H9 (cell line): Measurements from ENCODE around the gene CYTH3. TPM values are rescaled to one million over a fixed set of nuclear protein-coding genes. Genes with fewer than 3 reads are reported as not detected.
A peak's percentile ranks its signal among the peaks of the same experiment; 100 is the strongest.

Experiments
- DNase-seq: peaks from one replicate; pipeline ENCODE4 v3.0.0-alpha.2; 2017
- H2AFZ ChIP-seq: one replicate; pipeline ENCODE4 v1.6.1; 2013; ENCODE audit warnings: mild to moderate bottlenecking, low read length, control low read depth, moderate library complexity
- H2AK5ac ChIP-seq: 2 replicates; pipeline ENCODE4 v1.6.1; 2013; ENCODE audit warnings: low read length, control low read depth, mixed read lengths; ENCODE audit not compliant: insufficient read length
- H2BK120ac ChIP-seq: one replicate; pipeline ENCODE4 v1.6.1; 2013; ENCODE audit warnings: low read depth, mild to moderate bottlenecking, low read length, control low read depth, inconsistent platforms; ENCODE audit not compliant: poor library complexity, severe bottlenecking
- H2BK12ac ChIP-seq: 2 replicates; pipeline ENCODE4 v1.6.1; 2013; ENCODE audit warnings: low read length, control low read depth, mixed read lengths, low read depth; ENCODE audit not compliant: insufficient read length
- H2BK15ac ChIP-seq: 2 replicates; pipeline ENCODE4 v1.6.1; 2013; ENCODE audit warnings: low read depth, low read length, control low read depth
- H2BK20ac ChIP-seq: one replicate; pipeline ENCODE4 v1.6.1; 2013; ENCODE audit warnings: low read depth, mild to moderate bottlenecking, low read length, control low read depth, inconsistent platforms; ENCODE audit not compliant: poor library complexity, severe bottlenecking
- H2BK5ac ChIP-seq: 2 replicates; pipeline ENCODE4 v1.6.1; 2013; ENCODE audit warnings: low read length, control low read depth, mixed read lengths; ENCODE audit not compliant: insufficient read length
- H3K14ac ChIP-seq: 2 replicates; pipeline ENCODE4 v1.6.1; 2013; ENCODE audit warnings: low read length, control low read depth; ENCODE audit not compliant: insufficient read depth
- H3K18ac ChIP-seq: 2 replicates; pipeline ENCODE4 v1.6.1; 2013; ENCODE audit warnings: low read depth, mild to moderate bottlenecking, mixed read lengths, low read length, control low read depth; ENCODE audit not compliant: insufficient read length
- H3K23ac ChIP-seq: 2 replicates; pipeline ENCODE4 v1.6.1; 2013; ENCODE audit warnings: low read length, control low read depth, mixed read lengths, low read depth; ENCODE audit not compliant: insufficient read length
- H3K23me2 ChIP-seq: 2 replicates; pipeline ENCODE4 v1.6.1; 2013; ENCODE audit warnings: low read depth, mild to moderate bottlenecking, mixed read lengths, low read length, control low read depth; ENCODE audit not compliant: insufficient read length, poor library complexity, severe bottlenecking
- H3K27ac ChIP-seq: 2 replicates; pipeline ENCODE4 v1.5.1; 2013; ENCODE audit warnings: low read length, control low read depth, mixed read lengths, low read depth; ENCODE audit not compliant: insufficient read length
- H3K27me3 ChIP-seq: 2 replicates; pipeline ENCODE4 v1.6.1; 2013; ENCODE audit warnings: low read length, control low read depth, inconsistent platforms; ENCODE audit not compliant: insufficient read depth
- H3K4ac ChIP-seq: 2 replicates; pipeline ENCODE4 v1.6.1; 2013; ENCODE audit warnings: low read depth, mild to moderate bottlenecking, control low read depth, inconsistent platforms, low read length, moderate library complexity
- H3K4me1 ChIP-seq: 2 replicates; pipeline ENCODE4 v1.6.1; 2013; ENCODE audit warnings: low read length, control low read depth, inconsistent platforms; ENCODE audit not compliant: insufficient read depth
- H3K4me2 ChIP-seq: 2 replicates; pipeline ENCODE4 v1.6.1; 2013; ENCODE audit warnings: low read length, control low read depth, mixed read lengths; ENCODE audit not compliant: insufficient read length, insufficient read depth
- H3K56ac ChIP-seq: 2 replicates; pipeline ENCODE4 v1.6.1; 2013; ENCODE audit warnings: low read depth, mild to moderate bottlenecking, mixed read lengths, low read length, control low read depth; ENCODE audit not compliant: insufficient read length
- H3K79me1 ChIP-seq: 2 replicates; pipeline ENCODE4 v1.6.1; 2013; ENCODE audit warnings: low read depth, mild to moderate bottlenecking, moderate library complexity, low read length, control low read depth, inconsistent platforms; ENCODE audit not compliant: insufficient read depth, poor library complexity, severe bottlenecking
- H3K79me2 ChIP-seq: 2 replicates; pipeline ENCODE4 v1.6.1; 2013; ENCODE audit warnings: low read length, control low read depth, inconsistent platforms; ENCODE audit not compliant: insufficient read depth
- H3K9ac ChIP-seq: 2 replicates; pipeline ENCODE4 v1.6.1; 2013; ENCODE audit warnings: low read length, control low read depth, mixed read lengths; ENCODE audit not compliant: insufficient read length; ENCODE audit errors: extremely low read depth
- H3K9me3 ChIP-seq: one replicate; pipeline ENCODE4 v1.6.1; 2013; ENCODE audit warnings: low read depth, low read length, inconsistent platforms; ENCODE audit not compliant: control insufficient read depth
- H3T11ph ChIP-seq: one replicate; pipeline ENCODE4 v1.6.1; 2013; ENCODE audit warnings: mild to moderate bottlenecking, low read length, control low read depth, inconsistent platforms
- H4K20me1 ChIP-seq: one replicate; pipeline ENCODE4 v1.6.1; 2013; ENCODE audit not compliant: control insufficient read depth, insufficient read length, insufficient read depth
- H4K5ac ChIP-seq: 2 replicates; pipeline ENCODE4 v1.6.1; 2013; ENCODE audit warnings: low read depth, mild to moderate bottlenecking, mixed read lengths, low read length, control low read depth; ENCODE audit not compliant: insufficient read length
- H4K8ac ChIP-seq: replicated peaks from 2 replicates; pipeline ENCODE4 v1.6.1; 2013; ENCODE audit warnings: low read length, control low read depth, mixed read lengths, low read depth; ENCODE audit not compliant: insufficient read length
- H4K91ac ChIP-seq: 2 replicates; pipeline ENCODE4 v1.6.1; 2013; ENCODE audit warnings: low read depth, mild to moderate bottlenecking, moderate library complexity, mixed read lengths, low read length, control low read depth; ENCODE audit not compliant: insufficient read length
- H3K27ac Mint-ChIP-seq, 3 experiments: 2 replicates in 2 of 3; 3 replicates in 1 of 3; pipeline ENCODE4 v1.8.0; 2020 to 2021; ENCODE audit warnings: mixed read lengths in 3 of 3, mild to moderate bottlenecking in 1 of 3, moderate library complexity in 1 of 3
- H3K27me3 Mint-ChIP-seq: 2 replicates; pipeline ENCODE4 v1.8.0; 2021; ENCODE audit warnings: low read depth, mild to moderate bottlenecking, moderate library complexity, mixed read lengths
- H3K36me3 Mint-ChIP-seq, 3 experiments: 2 replicates in 2 of 3; 3 replicates in 1 of 3; pipeline ENCODE4 v1.8.0; 2020 to 2021; ENCODE audit warnings: low read depth in 3 of 3, mixed read lengths in 3 of 3; ENCODE audit not compliant: insufficient read depth in 1 of 3
- H3K4me1 Mint-ChIP-seq, 2 experiments: 2 replicates each; pipeline ENCODE4 v1.8.0; 2020; ENCODE audit warnings: mixed read lengths in 2 of 2
- H3K4me3 Mint-ChIP-seq, 2 experiments: 2 replicates in 1 of 2; 3 replicates in 1 of 2; pipeline ENCODE4 v1.8.0; 2020 to 2021; ENCODE audit warnings: mild to moderate bottlenecking in 2 of 2, mixed read lengths in 2 of 2, moderate library complexity in 1 of 2
- H3K9me3 Mint-ChIP-seq, 2 experiments: 2 replicates in 1 of 2; 3 replicates in 1 of 2; pipeline ENCODE4 v1.8.0; 2020; ENCODE audit warnings: mild to moderate bottlenecking in 2 of 2, mixed read lengths in 2 of 2, moderate library complexity in 1 of 2
- WGBS: extraction: QIAGEN DNeasy Blood & Tissue Kit; methylation state at CpG from one replicate; pipeline ENCODE4 v1.1.7; 2013; ENCODE audit warnings: missing lambda C conversion rate, low lambda C conversion rate, mixed read lengths; ENCODE audit not compliant: insufficient read length; ENCODE audit errors: extremely low coverage; 5-methylcytosine and 5-hydroxymethylcytosine counted together
- total RNA-seq: library from RNA; stranded (reverse); gene quantifications from 2 replicates; pipeline ENCODE4 v1.2.1, GENCODE V29; 2021
- TF ChIP-seq, protein P1 (sequence below): fragments of 200-600 bp; sonication (generic); conservative IDR thresholded peaks from 3 replicates; pipeline ENCODE4 v1.8.0; 2021; ENCODE audit warnings: antibody characterized with exemption, mild to moderate bottlenecking

Gene CYTH3
- total RNA-seq, 1 experiment from 2014 or later = 12.3 TPM

GRCh38 chr7:6182993-6183392, 89.4 kb downstream of the CYTH3 start:
- peak overlapping the region in 2 of 3 experiments; percentile 70 to 81; a peak in 5 of 7 replicates for H3K27ac Mint-ChIP-seq
- no peak overlapping the region for H3K14ac ChIP-seq
- no peak overlapping the region for H3K4me2 ChIP-seq
- no peak overlapping the region for H4K5ac ChIP-seq
- H3K27me3 ChIP-seq = no peaks in the 10 kb centered on the region
- no peaks in the 10 kb centered on the region for H3K9me3 Mint-ChIP-seq
- no peak overlapping the region for H4K8ac ChIP-seq
- TF ChIP-seq, protein P1, sequence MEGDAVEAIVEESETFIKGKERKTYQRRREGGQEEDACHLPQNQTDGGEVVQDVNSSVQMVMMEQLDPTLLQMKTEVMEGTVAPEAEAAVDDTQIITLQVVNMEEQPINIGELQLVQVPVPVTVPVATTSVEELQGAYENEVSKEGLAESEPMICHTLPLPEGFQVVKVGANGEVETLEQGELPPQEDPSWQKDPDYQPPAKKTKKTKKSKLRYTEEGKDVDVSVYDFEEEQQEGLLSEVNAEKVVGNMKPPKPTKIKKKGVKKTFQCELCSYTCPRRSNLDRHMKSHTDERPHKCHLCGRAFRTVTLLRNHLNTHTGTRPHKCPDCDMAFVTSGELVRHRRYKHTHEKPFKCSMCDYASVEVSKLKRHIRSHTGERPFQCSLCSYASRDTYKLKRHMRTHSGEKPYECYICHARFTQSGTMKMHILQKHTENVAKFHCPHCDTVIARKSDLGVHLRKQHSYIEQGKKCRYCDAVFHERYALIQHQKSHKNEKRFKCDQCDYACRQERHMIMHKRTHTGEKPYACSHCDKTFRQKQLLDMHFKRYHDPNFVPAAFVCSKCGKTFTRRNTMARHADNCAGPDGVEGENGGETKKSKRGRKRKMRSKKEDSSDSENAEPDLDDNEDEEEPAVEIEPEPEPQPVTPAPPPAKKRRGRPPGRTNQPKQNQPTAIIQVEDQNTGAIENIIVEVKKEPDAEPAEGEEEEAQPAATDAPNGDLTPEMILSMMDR = no peak
- no peaks in the 10 kb centered on the region for H3K9me3 ChIP-seq
- no peaks in the 10 kb centered on the region for H3K4me1 ChIP-seq
- no peak overlapping the region for H3K18ac ChIP-seq
- no peak overlapping the region for H3K9ac ChIP-seq
- no peak overlapping the region for H3K4me3 Mint-ChIP-seq
- H2BK12ac ChIP-seq = no peak overlapping the region
- H2AK5ac ChIP-seq = no peak overlapping the region
- no peaks in the 10 kb centered on the region for H3K79me1 ChIP-seq
- no peaks in the 10 kb centered on the region for H3K27me3 Mint-ChIP-seq
- H3K79me2 ChIP-seq = no peaks in the 10 kb centered on the region
- H3K4me1 Mint-ChIP-seq = 0 out of 4 replicates have a peak, but pooled peaks cover 0 to 3% of the 10 kb centered on the region in 2 experiments
- no peaks in the 10 kb centered on the region for H4K20me1 ChIP-seq
- H2BK5ac ChIP-seq = no peak overlapping the region
- no peaks in the 10 kb centered on the region for H3K23me2 ChIP-seq
- no peak overlapping the region for H3K27ac ChIP-seq
- no peak overlapping the region for H3K23ac ChIP-seq
- no peak overlapping the region for H2BK20ac ChIP-seq
- H3K4ac ChIP-seq = no peak overlapping the region
- WGBS = no CpG with 5 or more reads among the region's 10 CpGs
- H3K56ac ChIP-seq = no peak overlapping the region
- H4K91ac ChIP-seq = no peak overlapping the region
- no peak overlapping the region for H3T11ph ChIP-seq
- no peak overlapping the region for H2BK120ac ChIP-seq
- no peak for DNase-seq
- no peak overlapping the region for H2BK15ac ChIP-seq
- peaks cover 3 to 14% (median 13%) of the 10 kb centered on the region in 3 experiments; a peak in 5 of 7 replicates for H3K36me3 Mint-ChIP-seq
- H2AFZ ChIP-seq = no peak overlapping the region
